H9 (cell line): ENCODE data around the gene CFAP298. TPM values are rescaled to one million over a fixed set of nuclear protein-coding genes. Genes with fewer than 3 reads are reported as not detected.

ENCODE experiments used
- DNase-seq: peaks from one replicate; pipeline ENCODE4 v3.0.0-alpha.2; 2017
- H2AFZ ChIP-seq: one replicate; pipeline ENCODE4 v1.6.1; 2013; ENCODE audit warnings: mild to moderate bottlenecking, low read length, control low read depth, moderate library complexity
- H2AK5ac ChIP-seq: 2 replicates; pipeline ENCODE4 v1.6.1; 2013; ENCODE audit warnings: low read length, control low read depth, mixed read lengths; ENCODE audit not compliant: insufficient read length
- H2BK120ac ChIP-seq: one replicate; pipeline ENCODE4 v1.6.1; 2013; ENCODE audit warnings: low read depth, mild to moderate bottlenecking, low read length, control low read depth, inconsistent platforms; ENCODE audit not compliant: poor library complexity, severe bottlenecking
- H2BK12ac ChIP-seq: 2 replicates; pipeline ENCODE4 v1.6.1; 2013; ENCODE audit warnings: low read length, control low read depth, mixed read lengths, low read depth; ENCODE audit not compliant: insufficient read length
- H2BK15ac ChIP-seq: 2 replicates; pipeline ENCODE4 v1.6.1; 2013; ENCODE audit warnings: low read depth, low read length, control low read depth
- H2BK20ac ChIP-seq: one replicate; pipeline ENCODE4 v1.6.1; 2013; ENCODE audit warnings: low read depth, mild to moderate bottlenecking, low read length, control low read depth, inconsistent platforms; ENCODE audit not compliant: poor library complexity, severe bottlenecking
- H2BK5ac ChIP-seq: 2 replicates; pipeline ENCODE4 v1.6.1; 2013; ENCODE audit warnings: low read length, control low read depth, mixed read lengths; ENCODE audit not compliant: insufficient read length
- H3K14ac ChIP-seq: 2 replicates; pipeline ENCODE4 v1.6.1; 2013; ENCODE audit warnings: low read length, control low read depth; ENCODE audit not compliant: insufficient read depth
- H3K18ac ChIP-seq: 2 replicates; pipeline ENCODE4 v1.6.1; 2013; ENCODE audit warnings: low read depth, mild to moderate bottlenecking, mixed read lengths, low read length, control low read depth; ENCODE audit not compliant: insufficient read length
- H3K23ac ChIP-seq: 2 replicates; pipeline ENCODE4 v1.6.1; 2013; ENCODE audit warnings: low read length, control low read depth, mixed read lengths, low read depth; ENCODE audit not compliant: insufficient read length
- H3K23me2 ChIP-seq: 2 replicates; pipeline ENCODE4 v1.6.1; 2013; ENCODE audit warnings: low read depth, mild to moderate bottlenecking, mixed read lengths, low read length, control low read depth; ENCODE audit not compliant: insufficient read length, poor library complexity, severe bottlenecking
- H3K27ac ChIP-seq: 2 replicates; pipeline ENCODE4 v1.5.1; 2013; ENCODE audit warnings: low read length, control low read depth, mixed read lengths, low read depth; ENCODE audit not compliant: insufficient read length
- H3K27me3 ChIP-seq: 2 replicates; pipeline ENCODE4 v1.6.1; 2013; ENCODE audit warnings: low read length, control low read depth, inconsistent platforms; ENCODE audit not compliant: insufficient read depth
- H3K4ac ChIP-seq: 2 replicates; pipeline ENCODE4 v1.6.1; 2013; ENCODE audit warnings: low read depth, mild to moderate bottlenecking, control low read depth, inconsistent platforms, low read length, moderate library complexity
- H3K4me1 ChIP-seq: 2 replicates; pipeline ENCODE4 v1.6.1; 2013; ENCODE audit warnings: low read length, control low read depth, inconsistent platforms; ENCODE audit not compliant: insufficient read depth
- H3K4me2 ChIP-seq: 2 replicates; pipeline ENCODE4 v1.6.1; 2013; ENCODE audit warnings: low read length, control low read depth, mixed read lengths; ENCODE audit not compliant: insufficient read length, insufficient read depth
- H3K56ac ChIP-seq: 2 replicates; pipeline ENCODE4 v1.6.1; 2013; ENCODE audit warnings: low read depth, mild to moderate bottlenecking, mixed read lengths, low read length, control low read depth; ENCODE audit not compliant: insufficient read length
- H3K79me1 ChIP-seq: 2 replicates; pipeline ENCODE4 v1.6.1; 2013; ENCODE audit warnings: low read depth, mild to moderate bottlenecking, moderate library complexity, low read length, control low read depth, inconsistent platforms; ENCODE audit not compliant: insufficient read depth, poor library complexity, severe bottlenecking
- H3K79me2 ChIP-seq: 2 replicates; pipeline ENCODE4 v1.6.1; 2013; ENCODE audit warnings: low read length, control low read depth, inconsistent platforms; ENCODE audit not compliant: insufficient read depth
- H3K9ac ChIP-seq: 2 replicates; pipeline ENCODE4 v1.6.1; 2013; ENCODE audit warnings: low read length, control low read depth, mixed read lengths; ENCODE audit not compliant: insufficient read length; ENCODE audit errors: extremely low read depth
- H3K9me3 ChIP-seq: one replicate; pipeline ENCODE4 v1.6.1; 2013; ENCODE audit warnings: low read depth, low read length, inconsistent platforms; ENCODE audit not compliant: control insufficient read depth
- H3T11ph ChIP-seq: one replicate; pipeline ENCODE4 v1.6.1; 2013; ENCODE audit warnings: mild to moderate bottlenecking, low read length, control low read depth, inconsistent platforms
- H4K20me1 ChIP-seq: one replicate; pipeline ENCODE4 v1.6.1; 2013; ENCODE audit not compliant: control insufficient read depth, insufficient read length, insufficient read depth
- H4K5ac ChIP-seq: 2 replicates; pipeline ENCODE4 v1.6.1; 2013; ENCODE audit warnings: low read depth, mild to moderate bottlenecking, mixed read lengths, low read length, control low read depth; ENCODE audit not compliant: insufficient read length
- H4K8ac ChIP-seq: replicated peaks from 2 replicates; pipeline ENCODE4 v1.6.1; 2013; ENCODE audit warnings: low read length, control low read depth, mixed read lengths, low read depth; ENCODE audit not compliant: insufficient read length
- H4K91ac ChIP-seq: 2 replicates; pipeline ENCODE4 v1.6.1; 2013; ENCODE audit warnings: low read depth, mild to moderate bottlenecking, moderate library complexity, mixed read lengths, low read length, control low read depth; ENCODE audit not compliant: insufficient read length
- H3K27ac Mint-ChIP-seq, 3 experiments: 2 replicates in 2 of 3; 3 replicates in 1 of 3; pipeline ENCODE4 v1.8.0; 2020 to 2021; ENCODE audit warnings: mixed read lengths in 3 of 3, mild to moderate bottlenecking in 1 of 3, moderate library complexity in 1 of 3
- H3K27me3 Mint-ChIP-seq: 2 replicates; pipeline ENCODE4 v1.8.0; 2021; ENCODE audit warnings: low read depth, mild to moderate bottlenecking, moderate library complexity, mixed read lengths
- H3K36me3 Mint-ChIP-seq, 3 experiments: 2 replicates in 2 of 3; 3 replicates in 1 of 3; pipeline ENCODE4 v1.8.0; 2020 to 2021; ENCODE audit warnings: low read depth in 3 of 3, mixed read lengths in 3 of 3; ENCODE audit not compliant: insufficient read depth in 1 of 3
- H3K4me1 Mint-ChIP-seq, 2 experiments: 2 replicates each; pipeline ENCODE4 v1.8.0; 2020; ENCODE audit warnings: mixed read lengths in 2 of 2
- H3K4me3 Mint-ChIP-seq, 2 experiments: 2 replicates in 1 of 2; 3 replicates in 1 of 2; pipeline ENCODE4 v1.8.0; 2020 to 2021; ENCODE audit warnings: mild to moderate bottlenecking in 2 of 2, mixed read lengths in 2 of 2, moderate library complexity in 1 of 2
- H3K9me3 Mint-ChIP-seq, 2 experiments: 2 replicates in 1 of 2; 3 replicates in 1 of 2; pipeline ENCODE4 v1.8.0; 2020; ENCODE audit warnings: mild to moderate bottlenecking in 2 of 2, mixed read lengths in 2 of 2, moderate library complexity in 1 of 2
- WGBS: extraction: QIAGEN DNeasy Blood & Tissue Kit; methylation state at CpG from one replicate; pipeline ENCODE4 v1.1.7; 2013; ENCODE audit warnings: missing lambda C conversion rate, low lambda C conversion rate, mixed read lengths; ENCODE audit not compliant: insufficient read length; ENCODE audit errors: extremely low coverage; 5-methylcytosine and 5-hydroxymethylcytosine counted together
- long read RNA-seq: library from polyadenylated mRNA; unstranded; transcript quantifications from one replicate; pipeline ENCODE4 v2.0.0, GENCODE V29; 2020
- total RNA-seq: library from RNA; stranded (reverse); gene quantifications from 2 replicates; pipeline ENCODE4 v1.2.1, GENCODE V29; 2021
- TF ChIP-seq, protein P1 (sequence below): fragments of 200-600 bp; sonication (generic); conservative IDR thresholded peaks from 3 replicates; pipeline ENCODE4 v1.8.0; 2021; ENCODE audit warnings: antibody characterized with exemption, mild to moderate bottlenecking

Gene CFAP298, protein sequence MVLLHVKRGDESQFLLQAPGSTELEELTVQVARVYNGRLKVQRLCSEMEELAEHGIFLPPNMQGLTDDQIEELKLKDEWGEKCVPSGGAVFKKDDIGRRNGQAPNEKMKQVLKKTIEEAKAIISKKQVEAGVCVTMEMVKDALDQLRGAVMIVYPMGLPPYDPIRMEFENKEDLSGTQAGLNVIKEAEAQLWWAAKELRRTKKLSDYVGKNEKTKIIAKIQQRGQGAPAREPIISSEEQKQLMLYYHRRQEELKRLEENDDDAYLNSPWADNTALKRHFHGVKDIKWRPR
- 78.9 and 81.8 TPM in 2 replicates for total RNA-seq
- long read RNA-seq, transcript CFAP298-201 (7 exons, 1,692 nt): major isoform, 324 of 412 reads
- long read RNA-seq, transcript CFAP298-203 (5 exons, 2,503 nt): minor isoform, 21 of 412 reads
- long read RNA-seq, partial matches to known transcripts: 14 of 412 reads
- long read RNA-seq, other reads (novel, unspliced or antisense): 44 of 412 reads

DNA sequence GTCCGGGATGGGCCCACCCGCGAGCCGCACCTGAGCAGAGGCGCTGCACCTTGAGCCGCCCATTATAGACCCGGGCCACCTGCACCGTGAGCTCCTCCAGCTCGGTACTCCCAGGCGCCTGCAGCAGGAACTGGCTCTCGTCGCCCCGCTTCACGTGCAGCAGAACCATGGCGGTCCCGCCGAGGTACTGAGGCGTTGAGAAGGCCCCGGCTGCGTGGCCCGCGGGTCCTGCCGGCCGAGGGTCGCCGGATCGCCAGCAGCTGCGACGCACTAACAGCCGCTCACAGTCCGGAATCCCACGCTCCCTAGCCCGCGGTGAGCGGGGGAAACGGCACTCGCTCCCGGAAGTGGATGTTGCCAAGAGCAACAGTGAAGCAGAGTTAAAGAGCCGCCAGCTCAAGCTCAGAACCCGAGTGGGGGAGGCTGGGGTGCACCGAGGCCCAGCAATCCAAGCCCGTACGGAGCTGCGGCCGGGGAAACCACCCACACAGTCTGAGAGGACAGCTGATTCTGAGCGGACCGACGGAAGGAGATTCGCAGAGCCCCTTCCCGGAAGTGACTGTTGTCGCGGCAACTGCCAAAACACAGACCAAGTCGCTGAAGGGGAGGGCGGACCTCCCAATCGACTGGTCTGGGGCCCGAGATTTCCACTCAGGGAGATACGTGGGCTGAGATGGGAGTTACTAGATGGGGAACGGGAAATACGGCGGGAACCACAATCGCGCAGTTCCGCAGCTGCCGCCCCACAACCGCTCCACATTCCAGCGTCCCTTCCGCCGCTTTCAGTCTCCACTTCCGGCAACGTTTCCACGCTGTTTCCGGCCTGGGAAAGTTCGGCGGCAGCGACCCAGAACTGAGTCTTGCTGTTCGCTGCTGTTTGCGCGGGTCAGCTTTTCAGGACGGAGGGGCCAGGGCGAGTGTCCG lies at the start of gene CFAP298:
Gene CFAP298, minus strand, starts transcription at position 303 of the 924 bp plus-strand sequence. Its CDS starts 134 bp downstream, at position 169.
- H3K23ac ChIP-seq: no peak within 1 kb of the TSS
- H2BK15ac ChIP-seq: no peak within 1 kb of the TSS
- H3K14ac ChIP-seq: peak within 1 kb of the TSS; percentile 92; the same call in 1 of the 2 replicates
- peak within 1 kb of the TSS; percentile 69 for H3K4me2 ChIP-seq
- no peak within 1 kb of the TSS for H3K56ac ChIP-seq
- peak within 1 kb of the TSS; percentile 2 for H3K27ac ChIP-seq
- H3K9me3 ChIP-seq: no peaks in the 10 kb centered on the region
- H3K79me2 ChIP-seq: no peaks in the 10 kb centered on the region
- no peaks in the 10 kb centered on the region for H3K23me2 ChIP-seq
- no peaks in the 10 kb centered on the region for H3K27me3 ChIP-seq
- Mint-ChIP-seq H3K9me3 (no peaks in the 10 kb centered on the region), H3K36me3 (peaks cover 10 to 23% (median 21%) of the 10 kb centered on the region in 3 experiments; a peak in 6 of 7 replicates), H3K4me1 (peaks cover 5 to 8% of the 10 kb centered on the region in 2 experiments; a peak in 3 of 4 replicates), H3K4me3 (peak within 1 kb of the TSS; percentile 97 to 98), H3K27ac (peak within 1 kb of the TSS; percentile 98 to 99 (median 99)), H3K27me3 (peaks cover 4% of the 10 kb centered on the region; the same call in 1 of the 2 replicates)
- no peak within 1 kb of the TSS for H2AFZ ChIP-seq
- H4K91ac ChIP-seq: no peak within 1 kb of the TSS
- no peak within 1 kb of the TSS for H2AK5ac ChIP-seq
- H3K9ac ChIP-seq: peak within 1 kb of the TSS; percentile 69
- no peak within 1 kb of the TSS for H3K4ac ChIP-seq
- no peak within 1 kb of the TSS for H4K8ac ChIP-seq
- TF ChIP-seq, protein P1, sequence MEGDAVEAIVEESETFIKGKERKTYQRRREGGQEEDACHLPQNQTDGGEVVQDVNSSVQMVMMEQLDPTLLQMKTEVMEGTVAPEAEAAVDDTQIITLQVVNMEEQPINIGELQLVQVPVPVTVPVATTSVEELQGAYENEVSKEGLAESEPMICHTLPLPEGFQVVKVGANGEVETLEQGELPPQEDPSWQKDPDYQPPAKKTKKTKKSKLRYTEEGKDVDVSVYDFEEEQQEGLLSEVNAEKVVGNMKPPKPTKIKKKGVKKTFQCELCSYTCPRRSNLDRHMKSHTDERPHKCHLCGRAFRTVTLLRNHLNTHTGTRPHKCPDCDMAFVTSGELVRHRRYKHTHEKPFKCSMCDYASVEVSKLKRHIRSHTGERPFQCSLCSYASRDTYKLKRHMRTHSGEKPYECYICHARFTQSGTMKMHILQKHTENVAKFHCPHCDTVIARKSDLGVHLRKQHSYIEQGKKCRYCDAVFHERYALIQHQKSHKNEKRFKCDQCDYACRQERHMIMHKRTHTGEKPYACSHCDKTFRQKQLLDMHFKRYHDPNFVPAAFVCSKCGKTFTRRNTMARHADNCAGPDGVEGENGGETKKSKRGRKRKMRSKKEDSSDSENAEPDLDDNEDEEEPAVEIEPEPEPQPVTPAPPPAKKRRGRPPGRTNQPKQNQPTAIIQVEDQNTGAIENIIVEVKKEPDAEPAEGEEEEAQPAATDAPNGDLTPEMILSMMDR: no peak
- peak within 1 kb of the TSS; percentile 97 for H3K18ac ChIP-seq
- no peaks in the 10 kb centered on the region; the same call in 1 of the 2 replicates for H3K4me1 ChIP-seq
- H3K79me1 ChIP-seq: peaks cover 6% of the 10 kb centered on the region
- no peak within 1 kb of the TSS for H3T11ph ChIP-seq
- no peak within 1 kb of the TSS for H2BK20ac ChIP-seq
- no peak within 1 kb of the TSS for H2BK120ac ChIP-seq
- WGBS: no CpG with 5 or more reads among the region's 81 CpGs
- no peak within 1 kb of the TSS for H2BK12ac ChIP-seq
- peak; percentile 88 for DNase-seq
- H2BK5ac ChIP-seq: no peak within 1 kb of the TSS
- no peaks in the 10 kb centered on the region for H4K20me1 ChIP-seq
- no peak within 1 kb of the TSS for H4K5ac ChIP-seq
